A549 (cell line): ENCODE results near the gene ARFRP1. TPM values are rescaled to one million over a fixed set of nuclear protein-coding genes. Genes with fewer than 3 reads are reported as not detected.

Experiments
- ATAC-seq, 2 experiments: fragments of 200-7000 bp in 1 of 2; fragments of >200 bp in 1 of 2; cut with Nextera tagmentation in 1 of 2; cut with Tn5 transposase in 1 of 2; 3 replicates each; pipeline versions ENCODE4 v1.8.0 to v1.9.1; 2018 to 2020; ENCODE audit warnings: mild to moderate bottlenecking in 1 of 2, moderate library complexity in 1 of 2
- CTCF ChIA-PET: fragments of 300-600 bp; sonication (Branson Sonifier 250); formaldehyde crosslinking; extraction: SDS; loops from one replicate; lab custom pipeline; 2021; ENCODE audit warnings: antibody characterized with exemption, inconsistent platforms; lab: Yijun Ruan, JAX
- POLR2A ChIA-PET: fragments of 350-600 bp; formaldehyde crosslinking; extraction: SDS; loops from one replicate; lab custom pipeline; 2021; ENCODE audit warnings: antibody characterized with exemption, inconsistent platforms; lab: Yijun Ruan, JAX
- DNase-seq, 2 experiments: peaks; one replicate each; pipeline versions ENCODE4 v3.0.0 to v3.0.0-alpha.2; 2011 to 2016; ENCODE audit warnings: low read depth in 1 of 2, low spot score in 1 of 2
- FAIRE-seq: peaks from 2 replicates; lab custom pipeline; 2011; peaks lifted over from hg19 to GRCh38; lab: Jason Lieb, UNC
- H3K27ac ChIP-seq, 2 experiments: fragments of >200 bp; sonication (Bioruptor Twin); formaldehyde crosslinking; 3 replicates each; pipeline ENCODE4 v1.5.1; 2016 to 2017
- H3K4me1 ChIP-seq: fragments of >200 bp; sonication (Bioruptor Twin); formaldehyde crosslinking; 3 replicates; pipeline ENCODE4 v1.6.1; 2016
- H3K4me2 ChIP-seq: fragments of >200 bp; sonication (Bioruptor Twin); formaldehyde crosslinking; 3 replicates; pipeline ENCODE4 v1.6.1; 2016
- H3K4me3 ChIP-seq: fragments of >200 bp; sonication (Bioruptor Twin); formaldehyde crosslinking; 3 replicates; pipeline ENCODE4 v1.5.1; 2016
- H3K9me3 ChIP-seq: fragments of >200 bp; sonication (Bioruptor Twin); formaldehyde crosslinking; 3 replicates; pipeline ENCODE4 v1.6.1; 2016
- EHF ChIP-seq: fragments of 250-450 bp; sonication (Bioruptor Pico); IDR thresholded peaks from 2 replicates; pipeline ENCODE4 v1.5.0; 2020; ENCODE audit warnings: mild to moderate bottlenecking
- EP300 ChIP-seq, 2 experiments: fragments of >200 bp; sonication (Bioruptor Twin); formaldehyde crosslinking; IDR thresholded peaks; 2 replicates in 1 of 2; 3 replicates in 1 of 2; pipeline ENCODE4 v1.6.1; 2016 to 2017
- POLR2AphosphoS2 ChIP-seq: conservative IDR thresholded peaks from 2 replicates; pipeline ENCODE4 v1.6.1; 2012; ENCODE audit warnings: low read length, improper control_type of control experiment, inconsistent platforms
- RFX5 ChIP-seq: fragments of 450-650 bp; IDR thresholded peaks from 2 replicates; pipeline ENCODE4 v1.7.1; 2014; ENCODE audit warnings: antibody characterized with exemption, mild to moderate bottlenecking, moderate library complexity
- TFCP2L1 ChIP-seq: fragments of 250-450 bp; sonication (Bioruptor Pico); IDR thresholded peaks from 2 replicates; pipeline ENCODE4 v1.5.0; 2021; ENCODE audit warnings: mild to moderate bottlenecking
- ZSCAN20 ChIP-seq: fragments of 250-450 bp; sonication (Bioruptor Pico); IDR thresholded peaks from 2 replicates; pipeline ENCODE4 v1.8.0; 2022; ENCODE audit warnings: mild to moderate bottlenecking, moderate library complexity
- WGBS: methylation state at CpG from one replicate; pipeline ENCODE4 v1.1.6; 2017; ENCODE audit errors: missing lambda C conversion rate; 5-methylcytosine and 5-hydroxymethylcytosine counted together
- polyA plus RNA-seq, 4 experiments: library from polyadenylated mRNA; depleted of rRNA in 3 of 4; stranded (reverse); fragments of >200 nt; fragmentation: RNase III in 1 of 4; extraction: RNeasy Plus Mini Kit Qiagen cat#74134 plus additional on column Dnase treatment in 1 of 4; gene quantifications; 2 replicates in 3 of 4; 3 replicates in 1 of 4; pipeline ENCODE4 v1.2.3, GENCODE V29; 2011 to 2017
- TF ChIP-seq, protein P1 (sequence below): IDR thresholded peaks from 2 replicates; pipeline ENCODE4 v1.6.1; 2012
- TF ChIP-seq, protein P2 (sequence below): fragments of >200 bp; sonication (Bioruptor Twin); formaldehyde crosslinking; IDR thresholded peaks from 2 replicates; pipeline ENCODE4 v1.6.1; 2016
- TF ChIP-seq, protein P3 (sequence below): fragments of 200-600 bp; sonication (generic); IDR thresholded peaks from 2 replicates; pipeline ENCODE4 v1.6.1; 2016; ENCODE audit warnings: antibody characterized with exemption, mild to moderate bottlenecking, moderate library complexity

ARFRP1 gene
- polyA plus RNA-seq, 2 of the 4 experiments (the other 2 are of a cell fraction) = 25.1 to 29.7 TPM

DNA sequence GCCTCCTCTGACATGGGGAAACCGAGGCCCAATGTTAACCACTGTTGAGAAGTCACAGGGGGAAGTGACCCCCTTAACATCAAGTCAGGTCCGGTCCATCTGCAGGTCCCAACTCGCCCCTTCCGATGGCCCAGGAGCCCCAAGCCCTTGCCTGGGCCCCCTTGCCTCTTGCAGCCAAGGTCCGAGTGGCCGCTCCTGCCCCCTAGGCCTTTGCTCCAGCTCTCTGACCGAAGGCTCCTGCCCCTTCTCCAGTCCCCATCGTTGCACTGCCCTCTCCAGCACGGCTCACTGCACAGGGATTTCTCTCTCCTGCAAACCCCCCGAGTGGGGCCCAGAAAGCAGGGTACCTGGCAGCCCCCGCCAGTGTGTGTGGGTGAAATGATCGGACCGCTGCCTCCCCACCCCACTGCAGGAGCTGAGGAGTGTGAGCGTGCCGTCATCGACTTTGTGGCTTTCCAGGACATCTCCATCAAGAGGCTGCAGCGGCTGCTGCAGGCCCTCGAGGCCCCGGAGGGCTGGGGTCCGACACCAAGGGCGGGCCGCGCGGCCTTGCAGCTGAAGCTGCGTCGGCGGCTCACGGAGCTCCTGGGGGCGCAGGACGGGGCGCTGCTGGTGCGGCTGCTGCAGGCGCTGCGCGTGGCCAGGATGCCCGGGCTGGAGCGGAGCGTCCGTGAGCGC, 9.8 kb downstream of the ARFRP1 start:
- ATAC-seq (no peak), FAIRE-seq (no peak)
- H3K27ac ChIP-seq = peak overlapping the region; percentile 88 to 94
- POLR2A ChIA-PET = interaction anchor here (1.2 to 3.0 kb wide), 3 partner anchors 10 to 43 kb away, joined by 3 to 38 read pairs (median 9); partner anchors contain the start of genes ARFRP1 and ZGPAT
- 94% methylated on average over 33 of the region's 40 CpGs for WGBS
- no peak overlapping the region for H3K4me3 ChIP-seq
- H3K4me1 ChIP-seq = peaks cover 33% of the 10 kb centered on the region
- CTCF ChIA-PET = interaction anchor here (0.8 to 2.4 kb wide), 7 partner anchors 8 to 276 kb away, joined by 3 to 6 read pairs (median 4); partner anchors contain the start of genes ARFRP1, PTK6, SLC2A4RG and ZGPAT
- TF ChIP-seq POLR2AphosphoS2 = peak; percentile 49; the same call in 1 of the 2 replicates
- no peak for TF ChIP-seq RFX5
- TF ChIP-seq, all 56 proteins: peak for 1
- DNase-seq = no peak
- Histone ChIP-seq H3K4me2 (peak overlapping the region; percentile 82), H3K9me3 (no peaks in the 10 kb centered on the region)

GRCh38 chr20:63697357-63697867, 10.4 kb downstream of the ARFRP1 start:
- peak overlapping the region; percentile 16 to 94; a peak in 3 of 6 replicates for H3K27ac ChIP-seq
- H3K9me3 ChIP-seq = no peaks in the 10 kb centered on the region
- H3K4me3 ChIP-seq = no peak overlapping the region
- ChIA-PET CTCF (interaction anchor here (0.9 to 2.4 kb wide), 5 partner anchors 8 to 160 kb away, joined by 3 to 6 read pairs (median 3); partner anchors contain the start of genes PTK6 and SLC2A4RG), POLR2A (interaction anchor here (3.0 kb wide), 1 partner anchor 10 kb away, joined by 38 read pairs; the partner anchor contains the start of genes ARFRP1 and ZGPAT)
- WGBS = 90% methylated on average over 4 of the region's 7 CpGs
- DNase-seq (no peak), ATAC-seq (peak in 1 of 2 experiments; percentile 4; a peak in 2 of 6 replicates), FAIRE-seq (no peak)
- no peak overlapping the region for H3K4me2 ChIP-seq
- peaks cover 33% of the 10 kb centered on the region for H3K4me1 ChIP-seq
- TF ChIP-seq, protein P1, sequence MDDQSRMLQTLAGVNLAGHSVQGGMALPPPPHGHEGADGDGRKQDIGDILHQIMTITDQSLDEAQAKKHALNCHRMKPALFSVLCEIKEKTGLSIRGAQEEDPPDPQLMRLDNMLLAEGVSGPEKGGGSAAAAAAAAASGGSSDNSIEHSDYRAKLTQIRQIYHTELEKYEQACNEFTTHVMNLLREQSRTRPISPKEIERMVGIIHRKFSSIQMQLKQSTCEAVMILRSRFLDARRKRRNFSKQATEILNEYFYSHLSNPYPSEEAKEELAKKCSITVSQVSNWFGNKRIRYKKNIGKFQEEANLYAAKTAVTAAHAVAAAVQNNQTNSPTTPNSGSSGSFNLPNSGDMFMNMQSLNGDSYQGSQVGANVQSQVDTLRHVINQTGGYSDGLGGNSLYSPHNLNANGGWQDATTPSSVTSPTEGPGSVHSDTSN = 0 out of 2 replicates have a peak, but pooled peaks have one; percentile 29
- TF ChIP-seq EP300 (IDR thresholded peaks at IDR 0.05) = no peak
- no peak for TF ChIP-seq ZSCAN20 (CRISPR knock-in tag)
- no peak for TF ChIP-seq EHF (CRISPR knock-in tag)
- TF ChIP-seq, protein P2, sequence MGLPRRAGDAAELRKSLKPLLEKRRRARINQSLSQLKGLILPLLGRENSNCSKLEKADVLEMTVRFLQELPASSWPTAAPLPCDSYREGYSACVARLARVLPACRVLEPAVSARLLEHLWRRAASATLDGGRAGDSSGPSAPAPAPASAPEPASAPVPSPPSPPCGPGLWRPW = no peak

GRCh38 chr20:63696628-63697356, 11.0 kb downstream of the ARFRP1 start, which contains the start of gene TNFRSF6B:
TNFRSF6B (plus strand) TSS chr20:63696652; CDS start chr20:63696768, 116 bp downstream.
- 93% methylated on average over 44 of the region's 52 CpGs for WGBS
- ChIA-PET CTCF (interaction anchor here (1.3 to 2.4 kb wide), 2 partner anchors 89 to 159 kb away, joined by 4 to 6 read pairs; partner anchors contain the start of gene PTK6), POLR2A (interaction anchor here (3.0 kb wide), 1 partner anchor 11 kb away, joined by 38 read pairs; the partner anchor contains the start of genes ARFRP1 and ZGPAT)
- FAIRE-seq (no peak), ATAC-seq (no peak), DNase-seq (no peak)
- no peak within 1 kb of the TSS for H3K4me3 ChIP-seq
- TF ChIP-seq TFCP2L1 = 0 out of 2 replicates have a peak, but pooled peaks have one; percentile 19
- TF ChIP-seq POLR2AphosphoS2 = 0 out of 2 replicates have a peak, but pooled peaks have one; percentile 55
- TF ChIP-seq, protein P3, sequence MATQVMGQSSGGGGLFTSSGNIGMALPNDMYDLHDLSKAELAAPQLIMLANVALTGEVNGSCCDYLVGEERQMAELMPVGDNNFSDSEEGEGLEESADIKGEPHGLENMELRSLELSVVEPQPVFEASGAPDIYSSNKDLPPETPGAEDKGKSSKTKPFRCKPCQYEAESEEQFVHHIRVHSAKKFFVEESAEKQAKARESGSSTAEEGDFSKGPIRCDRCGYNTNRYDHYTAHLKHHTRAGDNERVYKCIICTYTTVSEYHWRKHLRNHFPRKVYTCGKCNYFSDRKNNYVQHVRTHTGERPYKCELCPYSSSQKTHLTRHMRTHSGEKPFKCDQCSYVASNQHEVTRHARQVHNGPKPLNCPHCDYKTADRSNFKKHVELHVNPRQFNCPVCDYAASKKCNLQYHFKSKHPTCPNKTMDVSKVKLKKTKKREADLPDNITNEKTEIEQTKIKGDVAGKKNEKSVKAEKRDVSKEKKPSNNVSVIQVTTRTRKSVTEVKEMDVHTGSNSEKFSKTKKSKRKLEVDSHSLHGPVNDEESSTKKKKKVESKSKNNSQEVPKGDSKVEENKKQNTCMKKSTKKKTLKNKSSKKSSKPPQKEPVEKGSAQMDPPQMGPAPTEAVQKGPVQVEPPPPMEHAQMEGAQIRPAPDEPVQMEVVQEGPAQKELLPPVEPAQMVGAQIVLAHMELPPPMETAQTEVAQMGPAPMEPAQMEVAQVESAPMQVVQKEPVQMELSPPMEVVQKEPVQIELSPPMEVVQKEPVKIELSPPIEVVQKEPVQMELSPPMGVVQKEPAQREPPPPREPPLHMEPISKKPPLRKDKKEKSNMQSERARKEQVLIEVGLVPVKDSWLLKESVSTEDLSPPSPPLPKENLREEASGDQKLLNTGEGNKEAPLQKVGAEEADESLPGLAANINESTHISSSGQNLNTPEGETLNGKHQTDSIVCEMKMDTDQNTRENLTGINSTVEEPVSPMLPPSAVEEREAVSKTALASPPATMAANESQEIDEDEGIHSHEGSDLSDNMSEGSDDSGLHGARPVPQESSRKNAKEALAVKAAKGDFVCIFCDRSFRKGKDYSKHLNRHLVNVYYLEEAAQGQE = no peak
- TF ChIP-seq, protein P1 = peak; percentile 39; the same call in 1 of the 2 replicates
- H3K27ac ChIP-seq = peak within 1 kb of the TSS; percentile 16 to 94; a peak in 3 of 6 replicates
- peaks cover 35% of the 10 kb centered on the region for H3K4me1 ChIP-seq
- H3K9me3 ChIP-seq = no peaks in the 10 kb centered on the region
- no peak within 1 kb of the TSS for H3K4me2 ChIP-seq
